HCT116 (cell line): ENCODE data around the gene EEFSEC. TPM values are rescaled to one million over a fixed set of nuclear protein-coding genes. Genes with fewer than 3 reads are reported as not detected.

Source experiments
- ATAC-seq: fragments of 200-7000 bp; cut with Tn5 transposase; 2 replicates; pipeline ENCODE4 v1.9.1; 2020; ENCODE audit warnings: mild to moderate bottlenecking, moderate library complexity
- BruUV-seq: library from RNA; stranded (reverse); fragments of 400-500 nt; replicated peaks from 2 replicates; lab custom pipeline; 2021; lab: Mats Ljungman, UMichigan
- CTCF ChIA-PET: fragments of 300-600 bp; sonication (Branson Sonifier 250); formaldehyde crosslinking; loops from one replicate; lab custom pipeline; 2021; ENCODE audit warnings: antibody characterized with exemption; lab: Charles Lee
- POLR2A ChIA-PET: fragments of 300-600, 350-600 bp; sonication (Branson Sonifier 250); formaldehyde crosslinking; loops from one replicate; lab custom pipeline; 2021; ENCODE audit warnings: antibody characterized with exemption; lab: Charles Lee
- RAD21 ChIA-PET, 2 experiments: fragments of 300-600 bp; sonication (Branson Sonifier 250); formaldehyde crosslinking; loops; one replicate each; lab custom pipeline; 2023; ENCODE audit warnings: low total read pairs in 2 of 2; ENCODE audit not compliant: uncharacterized antibody in 2 of 2, unreplicated experiment in 2 of 2, low non-redundant PET in 1 of 2; lab: Charles Lee
- DNase-seq: peaks from one replicate; pipeline ENCODE4 v3.0.0-alpha.2; 2010; ENCODE audit warnings: low read depth, low spot score
- H2AFZ ChIP-seq: fragments of 200-600 bp; shearing (Covaris generic), sonication (generic); 2 replicates; pipeline ENCODE4 v1.6.1; 2017; ENCODE audit warnings: low read depth, mixed run types, mixed read lengths, antibody characterized with exemption, low read length; ENCODE audit not compliant: poor library complexity, severe bottlenecking
- H3K27ac ChIP-seq: 2 replicates; pipeline ENCODE4 v1.5.1; 2012; ENCODE audit warnings: low read depth, low read length
- H3K27me3 ChIP-seq: fragments of 200-600 bp; sonication (generic); 2 replicates; pipeline ENCODE4 v1.6.1; 2016; ENCODE audit warnings: mixed run types, low read length, mixed read lengths; ENCODE audit not compliant: insufficient read depth
- H3K36me3 ChIP-seq, 2 experiments: fragments of 200-500 bp in 1 of 2; fragments of 200-600 bp in 1 of 2; sonication (Bioruptor generic) in 1 of 2; sonication (generic) in 1 of 2; 2 replicates each; pipeline versions ENCODE4 v1.5.1 to v1.6.1; 2014 to 2016; ENCODE audit warnings: low read length in 2 of 2, inconsistent platforms in 1 of 2, mixed read lengths in 1 of 2, mixed run types in 1 of 2; ENCODE audit not compliant: insufficient read depth in 2 of 2, control insufficient read depth in 1 of 2
- H3K4me1 ChIP-seq, 2 experiments: fragments of 200-600 bp in 1 of 2; sonication (generic) in 1 of 2; 2 replicates each; pipeline versions ENCODE4 v1.5.1 to v1.6.1; 2012 to 2017; ENCODE audit warnings: low read length in 2 of 2, inconsistent platforms in 1 of 2, mild to moderate bottlenecking in 1 of 2, mixed read lengths in 1 of 2, mixed run types in 1 of 2, moderate library complexity in 1 of 2; ENCODE audit not compliant: insufficient read depth in 2 of 2, control insufficient read depth in 1 of 2
- H3K4me2 ChIP-seq: fragments of 200-600 bp; sonication (generic); 2 replicates; pipeline ENCODE4 v1.6.1; 2017; ENCODE audit warnings: mixed run types, low read length, mixed read lengths
- H3K4me3 ChIP-seq, 2 experiments: fragments of 200-600 bp in 1 of 2; sonication (generic) in 1 of 2; replicated peaks in 1 of 2; 2 replicates each; pipeline ENCODE4 v1.5.1; 2011 to 2016; ENCODE audit warnings: low read length in 2 of 2, control low read depth in 1 of 2, low read depth in 1 of 2, mild to moderate bottlenecking in 1 of 2, mixed read lengths in 1 of 2, mixed run types in 1 of 2
- H3K79me2 ChIP-seq: fragments of 200-600 bp; sonication (generic); 2 replicates; pipeline ENCODE4 v1.6.1; 2017; ENCODE audit warnings: mild to moderate bottlenecking, mixed run types, low read length, moderate library complexity, mixed read lengths; ENCODE audit not compliant: insufficient read depth
- H3K9ac ChIP-seq: fragments of 200-600 bp; sonication (generic); 2 replicates; pipeline ENCODE4 v1.6.1; 2016; ENCODE audit warnings: low read length, mixed read lengths
- H3K9me2 ChIP-seq: fragments of 200-600 bp; sonication (generic), shearing (Covaris generic); 2 replicates; pipeline ENCODE4 v1.6.1; 2017; ENCODE audit warnings: mixed run types, mild to moderate bottlenecking, moderate library complexity; ENCODE audit not compliant: insufficient read depth
- H3K9me3 ChIP-seq, 2 experiments: fragments of 200-500 bp in 1 of 2; fragments of 200-600 bp in 1 of 2; sonication (Bioruptor generic) in 1 of 2; sonication (generic) in 1 of 2; 2 replicates each; pipeline ENCODE4 v1.6.1; 2014 to 2017; ENCODE audit warnings: low read length in 2 of 2, mixed read lengths in 2 of 2, inconsistent platforms in 1 of 2, low read depth in 1 of 2, mild to moderate bottlenecking in 1 of 2, mixed run types in 1 of 2, moderate library complexity in 1 of 2; ENCODE audit not compliant: control insufficient read depth in 1 of 2, insufficient read depth in 1 of 2
- H4K20me1 ChIP-seq: fragments of 200-600 bp; sonication (generic), shearing (Covaris generic); 2 replicates; pipeline ENCODE4 v1.6.1; 2017; ENCODE audit warnings: mixed run types, mild to moderate bottlenecking, moderate library complexity; ENCODE audit not compliant: insufficient read depth
- CEBPB ChIP-seq: IDR thresholded peaks from 2 replicates; pipeline ENCODE4 v1.6.1; 2012; ENCODE audit warnings: low read depth
- EGR1 ChIP-seq: IDR thresholded peaks from 2 replicates; pipeline ENCODE4 v1.6.1; 2012; ENCODE audit warnings: low read depth
- ELF1 ChIP-seq: IDR thresholded peaks from 2 replicates; pipeline ENCODE4 v1.6.1; 2012; ENCODE audit warnings: low read depth, borderline replicate concordance
- EZH2 ChIP-seq: fragments of 200-600 bp; sonication (generic); IDR thresholded peaks from 2 replicates; pipeline ENCODE4 v1.6.1; 2017; ENCODE audit warnings: antibody characterized with exemption, mixed run types
- EZH2phosphoT487 ChIP-seq: fragments of 200-600 bp; IDR thresholded peaks from 2 replicates; pipeline ENCODE4 v1.6.1; 2018; ENCODE audit warnings: antibody characterized with exemption, borderline replicate concordance
- FOSL1 ChIP-seq: IDR thresholded peaks from 2 replicates; pipeline ENCODE4 v1.6.1; 2012; ENCODE audit warnings: low read depth
- POLR2A ChIP-seq: IDR thresholded peaks from 2 replicates; pipeline ENCODE4 v1.7.0; 2011; ENCODE audit warnings: borderline replicate concordance; ENCODE audit not compliant: insufficient read depth, insufficient read length; ENCODE audit errors: extremely low read depth
- POLR2AphosphoS5 ChIP-seq: IDR thresholded peaks from 2 replicates; pipeline ENCODE4 v1.6.1; 2011; ENCODE audit warnings: mild to moderate bottlenecking, low read depth, low read length, moderate library complexity
- YY1 ChIP-seq: IDR thresholded peaks from 2 replicates; pipeline ENCODE4 v1.6.1; 2011; ENCODE audit warnings: low read length, low read depth, moderate library complexity, mild to moderate bottlenecking; ENCODE audit not compliant: insufficient replicate concordance; ENCODE audit errors: extremely low read depth
- intact Hi-C: fragments of 100-400 bp; cut with micrococcal nuclease; formaldehyde crosslinking; loops from 2 replicates; pipeline ENCODE4 v1.10.0; 2022
- total RNA-seq: library from RNA; stranded (reverse); gene quantifications from one replicate; pipeline ENCODE4 v1.2.1, GENCODE V29; 2021; ENCODE audit not compliant: unreplicated experiment
- TF ChIP-seq, protein P1 (sequence below): IDR thresholded peaks from 2 replicates; pipeline ENCODE4 v1.6.1; 2012; ENCODE audit warnings: low read depth

Gene EEFSEC
- total RNA-seq, 1 experiment from 2014 or later = 16.1 TPM

DNA sequence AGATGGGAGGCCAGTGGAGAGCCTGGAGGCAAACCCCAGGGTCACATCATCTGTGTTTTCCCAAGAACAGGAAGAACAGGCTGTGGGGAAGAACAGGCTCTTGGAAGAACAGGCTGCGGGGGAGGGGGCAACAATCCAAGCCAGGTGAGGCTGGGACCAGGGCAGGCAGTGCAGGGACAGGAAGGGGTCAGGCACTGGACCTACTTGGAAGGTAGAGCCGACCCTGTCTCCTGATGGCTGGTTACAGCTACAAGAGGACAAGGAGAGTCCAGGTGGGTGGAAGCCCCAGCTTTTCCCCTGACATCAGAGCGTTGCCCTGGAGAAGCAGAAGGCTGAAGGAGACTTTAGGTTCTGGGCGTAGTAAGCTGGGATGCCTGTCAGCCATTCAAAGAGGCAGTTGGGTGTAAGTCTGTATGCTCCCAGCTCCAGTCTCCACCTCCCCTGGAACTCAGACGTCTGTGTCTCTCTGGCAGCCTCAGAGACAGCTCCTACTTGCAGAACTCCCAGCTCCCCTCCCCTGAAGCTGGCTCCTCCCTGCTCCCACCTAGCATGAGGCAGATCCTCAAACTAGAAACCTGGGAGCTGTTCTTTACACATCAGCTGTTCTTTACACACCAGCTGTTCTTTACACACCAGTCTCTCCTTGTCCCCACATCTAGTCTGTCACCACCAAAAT is 182.5 kb downstream of the EEFSEC start:
- BruUV-seq = no TSS peak
- Histone ChIP-seq H3K36me3 (no peaks in the 10 kb centered on the region), H3K4me2 (no peak overlapping the region), H3K9me3 (no peaks in the 10 kb centered on the region), H3K9me2 (no peaks in the 10 kb centered on the region), H3K4me1 (peaks cover 2 to 4% of the 10 kb centered on the region in 2 experiments; a peak in 2 of 4 replicates), H2AFZ (no peak overlapping the region), H4K20me1 (no peaks in the 10 kb centered on the region), H3K27ac (no peak overlapping the region), H3K9ac (no peak overlapping the region), H3K79me2 (no peaks in the 10 kb centered on the region), H3K4me3 (no peak overlapping the region), H3K27me3 (no peaks in the 10 kb centered on the region)
- intact Hi-C loops = no loop called here
- CTCF ChIA-PET = no interaction called here
- RAD21 ChIA-PET = no interaction called here
- POLR2A ChIA-PET = no interaction called here
- DNase-seq = no peak
- ATAC-seq = no peak
- TF ChIP-seq FOSL1 (no peak), CEBPB (no peak), EGR1 (no peak), YY1 (no peak), POLR2AphosphoS5 (no peak), ELF1 (no peak), EZH2 (no peak), EZH2phosphoT487 (no peak), POLR2A (no peak)
- TF ChIP-seq, protein P1, sequence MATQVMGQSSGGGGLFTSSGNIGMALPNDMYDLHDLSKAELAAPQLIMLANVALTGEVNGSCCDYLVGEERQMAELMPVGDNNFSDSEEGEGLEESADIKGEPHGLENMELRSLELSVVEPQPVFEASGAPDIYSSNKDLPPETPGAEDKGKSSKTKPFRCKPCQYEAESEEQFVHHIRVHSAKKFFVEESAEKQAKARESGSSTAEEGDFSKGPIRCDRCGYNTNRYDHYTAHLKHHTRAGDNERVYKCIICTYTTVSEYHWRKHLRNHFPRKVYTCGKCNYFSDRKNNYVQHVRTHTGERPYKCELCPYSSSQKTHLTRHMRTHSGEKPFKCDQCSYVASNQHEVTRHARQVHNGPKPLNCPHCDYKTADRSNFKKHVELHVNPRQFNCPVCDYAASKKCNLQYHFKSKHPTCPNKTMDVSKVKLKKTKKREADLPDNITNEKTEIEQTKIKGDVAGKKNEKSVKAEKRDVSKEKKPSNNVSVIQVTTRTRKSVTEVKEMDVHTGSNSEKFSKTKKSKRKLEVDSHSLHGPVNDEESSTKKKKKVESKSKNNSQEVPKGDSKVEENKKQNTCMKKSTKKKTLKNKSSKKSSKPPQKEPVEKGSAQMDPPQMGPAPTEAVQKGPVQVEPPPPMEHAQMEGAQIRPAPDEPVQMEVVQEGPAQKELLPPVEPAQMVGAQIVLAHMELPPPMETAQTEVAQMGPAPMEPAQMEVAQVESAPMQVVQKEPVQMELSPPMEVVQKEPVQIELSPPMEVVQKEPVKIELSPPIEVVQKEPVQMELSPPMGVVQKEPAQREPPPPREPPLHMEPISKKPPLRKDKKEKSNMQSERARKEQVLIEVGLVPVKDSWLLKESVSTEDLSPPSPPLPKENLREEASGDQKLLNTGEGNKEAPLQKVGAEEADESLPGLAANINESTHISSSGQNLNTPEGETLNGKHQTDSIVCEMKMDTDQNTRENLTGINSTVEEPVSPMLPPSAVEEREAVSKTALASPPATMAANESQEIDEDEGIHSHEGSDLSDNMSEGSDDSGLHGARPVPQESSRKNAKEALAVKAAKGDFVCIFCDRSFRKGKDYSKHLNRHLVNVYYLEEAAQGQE = no peak
